Ramos (cell line): Measurements from ENCODE around the gene CALHM6.

Experiments used
- in situ Hi-C: fragments of 300-500 bp; cut with MboI; formaldehyde crosslinking; loops from one replicate; pipeline ENCODE4 v1.14.3; 2022; ENCODE audit warnings: low sequenced_read_pairs; ENCODE audit not compliant: unreplicated experiment

The CALHM6 gene

DNA sequence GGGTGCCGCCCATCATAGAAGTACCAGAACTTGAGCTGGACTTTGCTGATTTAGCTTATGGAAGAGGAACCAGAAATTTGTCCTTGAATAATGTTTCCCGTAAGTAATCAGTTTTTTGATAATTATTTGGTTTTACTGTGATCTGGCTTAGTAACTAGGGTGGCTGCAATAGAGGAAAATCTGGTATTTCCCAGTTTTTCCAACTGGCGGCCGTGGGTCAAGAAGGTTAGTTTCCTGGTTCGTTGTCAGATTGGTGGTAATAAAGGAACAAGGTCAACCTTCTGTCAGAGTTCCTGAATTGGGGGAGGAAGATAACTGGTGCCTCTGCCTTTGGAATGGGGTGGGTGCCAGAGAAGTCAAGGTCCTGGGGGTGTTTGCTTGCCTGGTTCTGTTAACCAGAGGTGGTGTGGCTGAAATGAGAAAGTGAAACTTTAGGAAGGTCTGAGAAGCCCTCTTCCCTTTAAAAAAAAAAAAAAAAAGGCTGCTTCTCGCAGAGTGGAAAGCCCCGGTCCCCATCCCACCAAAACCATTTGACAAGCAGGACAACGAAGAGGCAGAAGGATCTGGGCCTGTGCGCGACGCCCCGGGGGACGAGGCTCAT lies at the start of gene CALHM6:
Gene CALHM6, plus strand, starts transcription at position 45 of the 601 bp plus-strand sequence. Its CDS starts 555 bp downstream, at position 600.
- in situ Hi-C loops, result no loop called here

- in situ Hi-C loops, result no loop called here
These were observed 48.9 kb upstream of the CALHM6 start for GRCh38 chr6:116412270-116412669.

DNA sequence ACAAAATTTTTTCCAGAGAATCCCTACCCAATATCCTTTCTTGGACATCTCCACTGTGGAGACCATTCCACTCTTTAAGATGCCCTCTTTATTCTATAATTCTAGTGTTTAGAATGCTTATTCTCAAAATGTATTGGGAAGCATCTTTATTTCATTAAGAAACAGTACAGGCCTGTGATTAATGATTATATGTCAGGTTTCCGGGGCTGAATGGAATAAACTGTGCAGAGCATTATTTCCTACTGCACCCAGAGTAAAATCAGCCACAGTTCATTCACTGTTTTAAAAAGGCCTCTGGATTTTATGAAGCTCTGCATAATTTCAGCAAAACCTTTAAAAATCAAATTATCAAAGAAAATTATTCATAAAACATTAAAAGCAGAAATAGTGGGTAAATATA lies 47.8 kb upstream of the CALHM6 start:
- in situ Hi-C loops, result no loop called here

GRCh38 chr6:116417661-116418060 lies 43.5 kb upstream of the CALHM6 start:
- in situ Hi-C loops, result no loop called here

DNA sequence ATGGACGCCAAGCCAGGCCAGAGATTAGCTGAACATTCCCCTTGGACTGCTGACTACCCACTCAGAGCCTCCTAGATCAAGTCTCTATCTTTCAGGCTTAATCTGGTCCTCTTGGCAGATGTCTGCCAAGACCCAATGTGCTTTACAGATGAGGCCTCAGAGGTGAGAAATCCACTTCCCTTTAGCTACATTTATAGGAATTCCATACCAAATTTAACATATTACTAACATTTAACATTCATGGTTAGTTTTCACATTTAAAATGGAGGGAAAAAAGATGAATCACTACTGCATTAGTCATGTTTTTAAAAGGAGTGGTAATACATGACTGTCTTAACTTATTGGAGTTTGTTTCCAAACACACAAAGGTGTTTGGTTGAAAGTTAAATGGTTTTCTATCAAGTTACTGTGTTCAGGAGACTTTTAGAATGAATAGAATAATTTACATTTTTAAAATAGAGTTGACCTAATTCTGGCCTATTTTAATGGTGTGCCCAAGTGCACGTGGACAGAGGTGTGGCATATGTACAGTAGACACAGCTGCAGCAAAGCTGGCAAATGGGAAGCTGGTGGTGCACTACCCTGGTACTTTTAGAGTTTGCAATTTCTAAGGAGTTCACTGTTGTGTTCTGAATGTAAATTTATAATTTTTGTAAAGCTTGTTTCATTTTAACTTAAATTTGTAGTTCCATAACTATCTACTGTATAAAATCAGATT lies 41.9 kb upstream of the CALHM6 start:
- in situ Hi-C loops, result no loop called here

GRCh38 chr6:116420341-116420740 lies 40.8 kb upstream of the CALHM6 start:
- in situ Hi-C loops, result no loop called here

- in situ Hi-C loops, result no loop called here
These were observed 38.9 kb upstream of the CALHM6 start for GRCh38 chr6:116422238-116422637.

DNA sequence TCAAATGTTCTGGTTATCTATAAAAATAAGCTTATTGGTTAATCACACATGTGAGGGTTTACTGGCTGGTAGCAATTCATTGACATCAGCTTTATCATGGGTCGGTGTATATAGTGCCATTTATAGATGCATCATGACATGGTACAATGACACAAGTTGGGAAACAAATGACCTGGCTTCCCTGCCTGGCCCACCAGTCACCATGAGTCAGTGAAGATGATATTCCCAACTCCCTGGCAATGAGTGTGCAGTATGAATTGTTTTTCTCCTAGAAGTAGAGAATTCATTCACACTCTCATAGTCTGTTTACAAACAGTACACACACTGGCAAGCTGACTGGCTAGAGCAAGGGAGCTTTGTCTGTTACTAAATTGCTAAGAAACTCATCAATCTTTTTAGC lies 37.2 kb upstream of the CALHM6 start:
- in situ Hi-C loops, result no loop called here

DNA sequence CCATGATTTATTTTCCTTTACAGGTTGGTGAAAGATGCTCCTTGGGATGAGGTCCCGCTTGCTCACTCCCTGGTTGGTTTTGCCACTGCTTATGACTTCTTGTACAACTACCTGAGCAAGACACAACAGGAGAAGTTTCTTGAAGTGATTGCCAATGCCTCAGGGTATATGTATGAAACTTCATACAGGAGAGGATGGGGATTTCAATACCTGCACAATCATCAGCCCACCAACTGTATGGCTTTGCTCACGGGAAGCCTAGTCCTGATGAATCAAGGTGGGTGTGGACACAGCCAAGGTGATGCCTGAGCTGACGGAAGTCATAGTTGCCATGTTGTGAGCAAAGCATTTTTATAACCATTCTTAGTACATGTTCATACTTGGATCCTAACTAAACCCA lies 34.6 kb upstream of the CALHM6 start:
- in situ Hi-C loops, result no loop called here

DNA sequence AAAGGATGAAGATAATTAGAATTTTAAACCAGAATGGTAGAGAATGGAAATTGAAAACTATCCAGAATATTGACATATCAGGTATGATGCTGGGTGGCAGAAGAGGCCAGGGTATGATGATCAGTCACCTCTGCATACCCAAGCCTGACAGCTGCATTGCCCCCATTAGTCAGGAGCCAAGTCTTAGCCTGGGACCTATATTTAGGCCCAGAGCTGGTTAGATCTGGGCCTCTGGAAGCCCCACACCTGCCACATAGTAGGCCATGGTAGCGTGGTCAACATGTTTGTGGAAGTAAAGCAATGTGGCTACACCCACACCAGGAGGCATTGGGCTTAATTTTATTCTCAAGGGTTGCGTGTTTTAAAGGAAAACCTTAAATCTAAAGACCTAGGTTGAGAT lies 32.1 kb upstream of the CALHM6 start:
- in situ Hi-C loops, result no loop called here

- in situ Hi-C loops, result no loop called here
These were observed 30.3 kb upstream of the CALHM6 start for GRCh38 chr6:116430860-116431259.

DNA sequence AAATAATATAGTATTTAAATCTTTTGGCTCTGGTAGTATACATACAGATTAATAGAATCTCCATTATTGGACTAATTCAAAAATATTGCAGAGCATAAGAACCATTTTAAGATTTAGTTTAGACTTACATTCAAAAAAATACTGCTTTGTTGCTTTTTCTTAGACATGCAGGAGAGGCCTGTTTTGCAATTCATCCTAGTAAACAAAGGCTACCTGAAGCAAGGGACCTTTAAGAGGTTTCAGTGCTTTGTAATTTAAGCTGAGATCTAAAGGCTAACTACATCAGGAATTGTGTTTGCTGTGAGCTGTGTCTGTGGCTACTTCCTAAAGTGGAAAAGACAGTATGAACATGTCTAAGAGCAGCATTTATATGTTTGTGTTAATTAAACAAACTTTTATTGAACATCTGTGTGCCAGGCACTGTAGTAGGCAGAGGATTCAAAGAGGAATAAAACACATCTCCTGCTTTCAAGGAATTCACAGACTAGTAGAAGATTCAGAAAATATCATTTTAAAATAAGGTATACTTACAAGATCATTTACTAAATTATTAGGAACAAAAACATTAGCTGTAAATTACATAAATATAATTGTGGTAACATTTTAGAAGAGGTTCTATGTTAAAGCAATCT lies 29.1 kb upstream of the CALHM6 start:
- in situ Hi-C loops, result no loop called here

DNA sequence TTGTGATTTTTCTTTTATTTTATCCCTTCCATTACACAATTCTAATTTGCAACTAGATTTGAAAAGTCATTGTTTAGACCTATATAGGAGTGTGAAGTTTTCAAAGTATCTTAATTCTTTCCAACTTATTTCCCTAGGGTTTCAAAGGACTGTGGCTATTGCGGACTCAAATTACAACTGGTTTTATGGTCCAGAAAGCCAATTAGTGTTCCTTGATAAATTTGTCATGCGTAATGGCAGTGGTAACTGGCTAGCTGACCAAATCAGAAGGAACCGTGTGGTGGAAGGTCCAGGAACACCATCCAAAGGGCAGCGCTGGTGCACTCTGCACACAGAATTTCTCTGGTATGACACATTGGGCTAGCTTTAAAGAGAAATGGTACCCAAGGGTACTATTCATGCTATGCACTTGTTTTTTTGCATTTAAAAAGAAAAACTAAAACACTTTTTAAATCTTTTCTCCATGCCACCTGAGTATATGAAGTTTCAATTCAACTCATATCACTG lies 27.9 kb upstream of the CALHM6 start:
- in situ Hi-C loops, result no loop called here

- in situ Hi-C loops, result no loop called here
These were observed 27.0 kb upstream of the CALHM6 start for GRCh38 chr6:116434056-116434725.

- in situ Hi-C loops, result no loop called here
These were observed 24.6 kb upstream of the CALHM6 start for GRCh38 chr6:116436586-116436985.

- in situ Hi-C loops, result no loop called here
These were observed 23.5 kb upstream of the CALHM6 start for GRCh38 chr6:116437656-116438055.

DNA sequence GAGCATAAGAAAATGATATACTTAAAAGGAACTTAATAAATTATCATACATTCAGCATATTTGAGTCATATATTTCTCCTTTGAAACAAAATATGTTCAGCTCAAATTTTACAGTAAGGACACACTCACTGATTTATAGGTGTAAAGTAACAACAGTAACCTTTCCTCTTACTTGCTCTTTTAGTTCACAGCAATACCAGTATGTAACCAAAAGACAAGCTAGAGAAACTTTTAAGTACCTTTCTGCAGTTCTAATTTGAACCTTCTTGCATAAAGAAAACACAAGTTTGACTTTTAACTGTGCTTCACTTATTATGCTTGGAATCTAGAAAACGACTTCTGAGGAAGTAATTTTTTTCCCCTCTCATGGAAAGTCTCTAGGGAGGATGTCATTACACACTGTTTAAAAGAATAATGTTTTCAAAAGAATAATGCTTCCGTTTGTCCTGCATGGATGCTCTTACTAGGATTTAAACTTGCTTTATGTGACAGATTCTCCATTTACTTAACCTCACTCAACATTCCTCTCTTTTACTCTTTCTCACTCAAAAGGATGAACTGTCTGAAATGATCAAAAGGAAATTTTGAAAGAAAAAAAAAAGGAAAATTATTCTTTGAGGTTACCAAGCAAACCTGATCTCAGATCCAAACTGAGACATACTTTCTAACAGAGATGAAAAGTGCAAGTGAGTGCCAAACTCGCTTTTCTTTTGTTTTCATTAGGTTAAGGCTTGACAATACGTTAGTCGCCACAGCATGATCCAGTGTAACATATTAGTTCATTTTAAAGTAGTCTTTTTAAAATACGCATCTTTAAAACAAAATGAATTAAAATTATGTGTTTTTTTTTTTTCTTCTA lies 22.4 kb upstream of the CALHM6 start:
- in situ Hi-C loops, result no loop called here

DNA sequence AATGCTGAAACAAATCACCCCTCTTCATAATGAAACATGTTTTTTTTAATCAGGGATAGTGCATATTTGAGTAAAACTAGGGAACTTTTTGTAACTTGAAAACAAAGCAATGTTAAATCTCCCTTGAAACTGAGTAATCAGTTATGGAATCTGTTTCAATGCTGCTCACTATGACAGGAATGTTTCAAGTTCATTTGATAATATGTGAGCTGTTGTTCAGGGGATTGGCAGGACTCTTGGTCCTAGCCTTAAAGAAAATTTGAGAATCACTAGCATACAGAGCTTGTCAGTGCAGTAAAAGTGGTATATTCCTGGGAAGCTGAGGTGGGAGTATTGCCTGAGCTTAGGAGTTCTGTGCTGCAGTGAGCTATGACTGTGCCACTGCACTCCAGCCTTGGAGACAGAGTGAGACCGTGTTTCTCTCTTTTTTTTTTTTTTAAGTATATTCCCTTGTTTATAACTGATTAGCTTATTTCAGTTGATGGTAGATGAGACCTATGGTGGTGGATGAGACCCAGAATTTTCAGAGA lies 21.6 kb upstream of the CALHM6 start:
- in situ Hi-C loops, result no loop called here

GRCh38 chr6:116443105-116443504 lies 18.1 kb upstream of the CALHM6 start:
- in situ Hi-C loops, result no loop called here

- in situ Hi-C loops, result no loop called here
These were observed 17.1 kb upstream of the CALHM6 start for GRCh38 chr6:116444092-116444491.
